Measurements from ENCODE around the gene CDH23.

Gene CDH23

GRCh38 chr10:71525721-71526120 is 129.0 kb downstream of the CDH23 start:
- H3K27me3 Mint-ChIP-seq (ENCODE audit: low read depth): no peaks in the 10 kb centered on the region
- H3K36me3 Mint-ChIP-seq (ENCODE audit: low read depth): no peaks in the 10 kb centered on the region
- H3K4me1 Mint-ChIP-seq (ENCODE audit: low read depth): no peaks in the 10 kb centered on the region
- H3K27ac Mint-ChIP-seq: no peak overlapping the region
- no peaks in the 10 kb centered on the region for H3K9me3 Mint-ChIP-seq
- H3K4me3 Mint-ChIP-seq: no peak overlapping the region

- peaks cover 3% of the 10 kb centered on the region for H3K4me1 Mint-ChIP-seq (ENCODE audit: low read depth)
Measured at GRCh38 chr10:71526653-71527052, 129.9 kb downstream of the CDH23 start.

GRCh38 chr10:71527135-71527534 is 130.4 kb downstream of the CDH23 start:
- peaks cover 5% of the 10 kb centered on the region for H3K9me3 Mint-ChIP-seq
- H3K27me3 Mint-ChIP-seq (ENCODE audit: low read depth): no peaks in the 10 kb centered on the region
- no peak overlapping the region for H3K4me3 Mint-ChIP-seq

More at GRCh38 chr10:71526653-71527052, 129.9 kb downstream of the CDH23 start:
- Mint-ChIP-seq H3K9me3 (peaks cover 3% of the 10 kb centered on the region), H3K4me3 (no peak overlapping the region), H3K36me3 (ENCODE audit: low read depth) (no peaks in the 10 kb centered on the region), H3K27ac (no peak overlapping the region), H3K27me3 (ENCODE audit: low read depth) (no peaks in the 10 kb centered on the region)

GRCh38 chr10:71528371-71529206 is 131.9 kb downstream of the CDH23 start:
- Mint-ChIP-seq H3K36me3 (ENCODE audit: low read depth) (no peaks in the 10 kb centered on the region), H3K27ac (no peak overlapping the region), H3K9me3 (peaks cover 5% of the 10 kb centered on the region), H3K27me3 (ENCODE audit: low read depth) (no peaks in the 10 kb centered on the region), H3K4me3 (no peak overlapping the region), H3K4me1 (ENCODE audit: low read depth) (peaks cover 5% of the 10 kb centered on the region)

More at GRCh38 chr10:71527135-71527534, 130.4 kb downstream of the CDH23 start:
- Mint-ChIP-seq H3K4me1 (ENCODE audit: low read depth) (peaks cover 5% of the 10 kb centered on the region), H3K27ac (no peak overlapping the region), H3K36me3 (ENCODE audit: low read depth) (no peaks in the 10 kb centered on the region)

DNA sequence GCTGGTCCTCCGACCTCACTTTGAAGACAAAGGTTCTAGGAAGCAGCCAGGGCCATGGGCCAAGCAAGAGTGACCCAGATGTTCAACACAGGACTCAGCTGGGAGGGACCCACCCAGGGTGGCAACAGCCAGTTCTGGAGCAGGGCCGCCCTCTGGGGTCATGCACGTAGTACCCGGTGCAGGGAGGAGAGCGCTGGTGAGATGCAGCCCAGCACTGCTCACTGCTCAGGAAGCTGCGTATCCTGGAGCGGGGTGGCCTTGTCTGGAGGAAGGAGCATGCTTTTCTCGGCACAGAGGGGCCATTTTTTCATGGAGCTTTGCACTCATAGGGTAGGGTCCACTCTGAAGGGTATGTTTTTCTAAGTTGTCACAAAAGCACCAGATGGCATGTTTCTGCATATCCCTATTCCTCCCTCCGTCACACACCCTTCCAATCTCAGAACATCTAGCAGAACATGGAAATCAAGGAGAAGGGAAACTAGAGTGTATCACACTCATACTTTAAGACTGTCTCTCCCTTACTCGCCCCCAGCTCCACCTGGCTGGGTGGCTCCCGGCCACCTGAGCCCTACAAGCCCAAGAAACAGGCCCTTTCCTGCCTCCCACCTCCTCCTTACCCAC is 132.6 kb downstream of the CDH23 start:
- Mint-ChIP-seq H3K4me1 (ENCODE audit: low read depth) (peaks cover 5% of the 10 kb centered on the region), H3K36me3 (ENCODE audit: low read depth) (no peaks in the 10 kb centered on the region), H3K27ac (no peak overlapping the region), H3K9me3 (peaks cover 5% of the 10 kb centered on the region), H3K27me3 (ENCODE audit: low read depth) (no peaks in the 10 kb centered on the region), H3K4me3 (no peak overlapping the region)

DNA sequence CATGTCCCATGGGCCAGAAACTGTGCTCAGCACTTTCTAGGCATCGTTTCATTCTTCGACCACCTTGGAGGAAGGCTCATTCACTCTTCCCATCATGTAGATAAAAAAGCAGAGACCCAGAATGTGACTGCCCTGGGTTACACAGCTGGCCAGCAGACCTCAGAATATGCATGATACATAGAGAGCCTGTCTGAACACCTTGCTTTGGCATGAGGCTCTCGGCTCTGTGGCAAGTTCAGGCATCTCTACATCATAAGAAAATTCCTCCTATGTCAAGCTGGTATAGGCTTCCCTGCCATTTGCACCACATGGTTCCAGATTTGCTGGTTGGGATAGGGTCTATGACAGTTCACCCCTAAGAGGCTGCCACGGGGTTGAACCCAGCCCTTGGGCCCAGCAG is 134.1 kb downstream of the CDH23 start:
- no peaks in the 10 kb centered on the region for H3K36me3 Mint-ChIP-seq (ENCODE audit: low read depth)
- H3K4me3 Mint-ChIP-seq: no peak overlapping the region
- no peak overlapping the region for H3K27ac Mint-ChIP-seq
- H3K27me3 Mint-ChIP-seq (ENCODE audit: low read depth): no peaks in the 10 kb centered on the region
- H3K9me3 Mint-ChIP-seq: peaks cover 5% of the 10 kb centered on the region
- H3K4me1 Mint-ChIP-seq (ENCODE audit: low read depth): peaks cover 5% of the 10 kb centered on the region

GRCh38 chr10:71531485-71532446 is 135.0 kb downstream of the CDH23 start:
- peaks cover 5% of the 10 kb centered on the region for H3K4me1 Mint-ChIP-seq (ENCODE audit: low read depth)
- H3K4me3 Mint-ChIP-seq: no peak overlapping the region
- peak overlapping the region; percentile 18 for H3K27ac Mint-ChIP-seq

DNA sequence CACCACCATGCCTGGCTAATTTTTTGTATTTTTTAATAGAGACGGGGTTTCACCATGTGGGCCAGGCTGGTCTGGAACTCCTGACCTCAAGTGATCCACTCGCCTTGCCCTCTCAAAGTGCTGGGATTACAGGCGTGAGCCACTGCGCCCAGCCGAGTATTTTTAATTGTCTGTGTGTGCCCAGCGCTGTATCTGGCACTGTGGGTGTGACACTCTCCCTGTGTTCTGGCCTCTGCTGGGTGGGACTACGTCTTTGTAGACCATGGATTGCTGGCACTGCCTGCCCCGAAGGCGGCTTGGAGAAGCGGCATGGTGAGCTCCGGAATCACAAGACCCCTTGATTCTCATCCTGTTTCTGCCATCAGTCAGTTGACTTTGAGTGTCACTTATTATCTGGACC is 136.2 kb downstream of the CDH23 start:
- H3K4me1 Mint-ChIP-seq (ENCODE audit: low read depth): peaks cover 5% of the 10 kb centered on the region
- H3K9me3 Mint-ChIP-seq: peaks cover 5% of the 10 kb centered on the region
- H3K4me3 Mint-ChIP-seq: no peak overlapping the region
- no peaks in the 10 kb centered on the region for H3K27me3 Mint-ChIP-seq (ENCODE audit: low read depth)
- H3K36me3 Mint-ChIP-seq (ENCODE audit: low read depth): no peaks in the 10 kb centered on the region
- no peak overlapping the region for H3K27ac Mint-ChIP-seq

More at GRCh38 chr10:71531485-71532446, 135.0 kb downstream of the CDH23 start:
- Mint-ChIP-seq H3K27me3 (ENCODE audit: low read depth) (no peaks in the 10 kb centered on the region), H3K9me3 (peaks cover 5% of the 10 kb centered on the region), H3K36me3 (ENCODE audit: low read depth) (no peaks in the 10 kb centered on the region)

- peaks cover 5% of the 10 kb centered on the region for H3K4me1 Mint-ChIP-seq (ENCODE audit: low read depth)
- H3K4me3 Mint-ChIP-seq: no peak overlapping the region
- H3K27me3 Mint-ChIP-seq (ENCODE audit: low read depth): no peaks in the 10 kb centered on the region
- peaks cover 5% of the 10 kb centered on the region for H3K9me3 Mint-ChIP-seq
- H3K27ac Mint-ChIP-seq: no peak overlapping the region
- H3K36me3 Mint-ChIP-seq (ENCODE audit: low read depth): no peaks in the 10 kb centered on the region
Measured at GRCh38 chr10:71533936-71534335, 137.2 kb downstream of the CDH23 start.

- Mint-ChIP-seq H3K27ac (no peak overlapping the region), H3K36me3 (ENCODE audit: low read depth) (no peaks in the 10 kb centered on the region), H3K4me3 (no peak overlapping the region), H3K27me3 (ENCODE audit: low read depth) (no peaks in the 10 kb centered on the region), H3K4me1 (ENCODE audit: low read depth) (peaks cover 5% of the 10 kb centered on the region), H3K9me3 (peaks cover 5% of the 10 kb centered on the region)
Measured at GRCh38 chr10:71534568-71535194, 138.0 kb downstream of the CDH23 start.

DNA sequence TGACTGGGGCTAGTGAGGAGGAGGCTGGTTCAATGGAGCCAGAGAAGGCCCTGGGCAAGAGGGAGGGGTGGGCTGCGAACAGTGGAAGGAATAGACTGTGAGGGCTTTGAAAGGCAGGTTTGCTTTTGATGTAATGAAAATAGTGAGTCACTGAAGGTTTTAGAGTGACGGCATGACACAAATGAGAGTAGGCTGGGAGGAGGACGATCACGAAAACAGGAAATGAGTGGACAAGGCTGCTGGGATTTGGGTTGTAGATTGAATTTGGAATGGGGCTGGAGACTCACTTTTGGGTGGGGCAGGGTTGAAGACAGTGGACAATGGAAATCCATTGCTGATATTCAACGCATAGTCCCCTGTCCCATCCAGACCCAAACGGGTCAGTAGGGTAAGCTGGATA is 139.6 kb downstream of the CDH23 start:
- H3K27me3 Mint-ChIP-seq (ENCODE audit: low read depth): no peaks in the 10 kb centered on the region
- no peak overlapping the region for H3K27ac Mint-ChIP-seq
- H3K9me3 Mint-ChIP-seq: peaks cover 5% of the 10 kb centered on the region
- H3K4me1 Mint-ChIP-seq (ENCODE audit: low read depth): peaks cover 5% of the 10 kb centered on the region
- no peaks in the 10 kb centered on the region for H3K36me3 Mint-ChIP-seq (ENCODE audit: low read depth)
- no peak overlapping the region for H3K4me3 Mint-ChIP-seq

GRCh38 chr10:71537125-71537524 is 140.4 kb downstream of the CDH23 start:
- H3K27me3 Mint-ChIP-seq (ENCODE audit: low read depth): no peaks in the 10 kb centered on the region
- H3K36me3 Mint-ChIP-seq (ENCODE audit: low read depth): no peaks in the 10 kb centered on the region
- no peaks in the 10 kb centered on the region for H3K4me1 Mint-ChIP-seq (ENCODE audit: low read depth)
- no peaks in the 10 kb centered on the region for H3K9me3 Mint-ChIP-seq
- H3K27ac Mint-ChIP-seq: no peak overlapping the region
- no peak overlapping the region for H3K4me3 Mint-ChIP-seq

GRCh38 chr10:71537681-71538080 is 141.0 kb downstream of the CDH23 start:
- H3K27me3 Mint-ChIP-seq (ENCODE audit: low read depth): no peaks in the 10 kb centered on the region
- no peaks in the 10 kb centered on the region for H3K9me3 Mint-ChIP-seq
- H3K4me3 Mint-ChIP-seq: no peak overlapping the region
- no peaks in the 10 kb centered on the region for H3K4me1 Mint-ChIP-seq (ENCODE audit: low read depth)
- H3K36me3 Mint-ChIP-seq (ENCODE audit: low read depth): no peaks in the 10 kb centered on the region
- H3K27ac Mint-ChIP-seq: no peak overlapping the region

Data from T-helper 1 cell treated with Interleukin-12 subunit alpha and Interleukin-12 subunit beta and Interleukin-4 antibody, amounts not matched to agents 30 μg/mL and 1 μg/mL, for 36 hours (primary cell).